ENCODE results near the gene ABCA12. TPM values are rescaled to one million over a fixed set of nuclear protein-coding genes. Genes with fewer than 3 reads are reported as not detected.

ABCA12 gene
- total RNA-seq, 1 experiment from 2014 or later, result not detected

- no peak for DNase-seq (ENCODE audit: extremely low read depth, low read depth)
Observed at GRCh38 chr2:215137741-215138340, 585 bp downstream of the ABCA12 start.

- no peak for DNase-seq (ENCODE audit: extremely low read depth, low read depth)
Observed at GRCh38 chr2:215137329-215137686, 1.1 kb downstream of the ABCA12 start.

GRCh38 chr2:215136669-215137328 is 1.6 kb downstream of the ABCA12 start:
- no peak for DNase-seq (ENCODE audit: extremely low read depth, low read depth)

- no peak for DNase-seq (ENCODE audit: extremely low read depth, low read depth)
Observed at GRCh38 chr2:215120401-215120800, 18.0 kb downstream of the ABCA12 start.

- no peak for DNase-seq (ENCODE audit: extremely low read depth, low read depth)
Observed at GRCh38 chr2:215119847-215120246, 18.6 kb downstream of the ABCA12 start.

GRCh38 chr2:215110918-215111317 is 27.5 kb downstream of the ABCA12 start:
- no peak for DNase-seq (ENCODE audit: extremely low read depth, low read depth)

- DNase-seq (ENCODE audit: extremely low read depth, low read depth), result no peak
Observed at GRCh38 chr2:215107216-215108056, 31.0 kb downstream of the ABCA12 start.

GRCh38 chr2:215105607-215106354 is 32.6 kb downstream of the ABCA12 start:
- DNase-seq (ENCODE audit: extremely low read depth, low read depth), result no peak

GRCh38 chr2:215104226-215104625 is 34.2 kb downstream of the ABCA12 start:
- DNase-seq (ENCODE audit: extremely low read depth, low read depth), result no peak

- no peak for DNase-seq (ENCODE audit: extremely low read depth, low read depth)
Observed at GRCh38 chr2:215098875-215099274, 39.6 kb downstream of the ABCA12 start.

- no peak for DNase-seq (ENCODE audit: extremely low read depth, low read depth)
Observed at GRCh38 chr2:215084080-215084479, 54.3 kb downstream of the ABCA12 start.

- no peak for DNase-seq (ENCODE audit: extremely low read depth, low read depth)
Observed at GRCh38 chr2:215083146-215083545, 55.3 kb downstream of the ABCA12 start.

- DNase-seq (ENCODE audit: extremely low read depth, low read depth), result no peak
Observed at GRCh38 chr2:215082446-215082845, 56.0 kb downstream of the ABCA12 start.

- DNase-seq (ENCODE audit: extremely low read depth, low read depth), result no peak
Observed at GRCh38 chr2:215080545-215080944, 57.9 kb downstream of the ABCA12 start.

GRCh38 chr2:215071676-215072075 is 66.8 kb downstream of the ABCA12 start:
- DNase-seq (ENCODE audit: extremely low read depth, low read depth), result no peak

GRCh38 chr2:215068399-215068798 is 70.0 kb downstream of the ABCA12 start:
- DNase-seq (ENCODE audit: extremely low read depth, low read depth), result no peak

- DNase-seq (ENCODE audit: extremely low read depth, low read depth), result no peak
Observed at GRCh38 chr2:215066124-215066523, 72.3 kb downstream of the ABCA12 start.

- DNase-seq (ENCODE audit: extremely low read depth, low read depth), result no peak
Observed at GRCh38 chr2:215063526-215063925, 74.9 kb downstream of the ABCA12 start.

- no peak for DNase-seq (ENCODE audit: extremely low read depth, low read depth)
Observed at GRCh38 chr2:215060861-215061536, 77.4 kb downstream of the ABCA12 start.

- DNase-seq (ENCODE audit: extremely low read depth, low read depth), result no peak
Observed at GRCh38 chr2:215059724-215060123, 78.7 kb downstream of the ABCA12 start.
